A549 (cell line): ENCODE results near the gene CNBP.

Experiments
- CBX2 ChIP-seq: fragments of 200-600 bp; sonication (generic); IDR thresholded peaks from 2 replicates; pipeline ENCODE4 v1.6.1; 2016; ENCODE audit warnings: low read depth, mild to moderate bottlenecking, borderline replicate concordance
- CBX8 ChIP-seq: fragments of 200-600 bp; sonication (generic); IDR thresholded peaks from 2 replicates; pipeline ENCODE4 v1.6.1; 2016
- ESRRA ChIP-seq: fragments of 150-350 bp; IDR thresholded peaks from 2 replicates; pipeline ENCODE4 v1.6.1; 2014; ENCODE audit warnings: mild to moderate bottlenecking, low read length, borderline replicate concordance
- FOXS1 ChIP-seq: fragments of 250-450 bp; sonication (Bioruptor Pico); IDR thresholded peaks from 2 replicates; pipeline ENCODE4 v1.5.0; 2020; ENCODE audit warnings: mild to moderate bottlenecking, moderate library complexity
- MAFK ChIP-seq: fragments of 450-650 bp; IDR thresholded peaks from 2 replicates; pipeline ENCODE4 v1.6.1; 2014; ENCODE audit not compliant: partially characterized antibody
- POLR2A ChIP-seq: IDR thresholded peaks from 2 replicates; pipeline ENCODE4 v1.6.1; 2012; ENCODE audit warnings: mild to moderate bottlenecking, low read length
- RAD21 ChIP-seq, 2 experiments: fragments of >200 bp in 1 of 2; sonication (Bioruptor Twin) in 1 of 2; formaldehyde crosslinking in 1 of 2; IDR thresholded peaks in 1 of 2; conservative IDR thresholded peaks in 1 of 2; 2 replicates in 1 of 2; 3 replicates in 1 of 2; pipeline ENCODE4 v1.6.1; 2012 to 2018; ENCODE audit warnings: inconsistent platforms in 1 of 2
- RNF2 ChIP-seq: fragments of 200-600 bp; sonication (generic); IDR thresholded peaks from 2 replicates; pipeline ENCODE4 v1.6.1; 2016; ENCODE audit warnings: low read depth, mild to moderate bottlenecking, antibody characterized with exemption, moderate library complexity, borderline replicate concordance
- SMC3 ChIP-seq: fragments of >200 bp; sonication (Bioruptor Twin); formaldehyde crosslinking; IDR thresholded peaks from 3 replicates; pipeline ENCODE4 v1.6.1; 2018; ENCODE audit warnings: inconsistent platforms
- ZFP36 ChIP-seq: fragments of 450-650 bp; IDR thresholded peaks from 2 replicates; pipeline ENCODE4 v1.6.1; 2014; ENCODE audit warnings: borderline replicate concordance; ENCODE audit not compliant: partially characterized antibody
- TF ChIP-seq, protein P1 (sequence below): fragments of >200 bp; sonication (Bioruptor Twin); formaldehyde crosslinking; IDR thresholded peaks from 3 replicates; pipeline ENCODE4 v1.5.1; 2016
- TF ChIP-seq, protein P2 (sequence below): IDR thresholded peaks from 2 replicates; pipeline ENCODE4 v1.6.1; 2012; ENCODE audit warnings: low read depth, borderline replicate concordance
- TF ChIP-seq, protein P3 (sequence below): fragments of 250-450 bp; sonication (Bioruptor Pico); IDR thresholded peaks from 2 replicates; pipeline ENCODE4 v1.5.0; 2021; ENCODE audit warnings: mild to moderate bottlenecking, moderate library complexity, borderline replicate concordance

GRCh38 chr3:129131465-129132088 is 52.1 kb downstream of the CNBP start:
- TF ChIP-seq, protein P1, sequence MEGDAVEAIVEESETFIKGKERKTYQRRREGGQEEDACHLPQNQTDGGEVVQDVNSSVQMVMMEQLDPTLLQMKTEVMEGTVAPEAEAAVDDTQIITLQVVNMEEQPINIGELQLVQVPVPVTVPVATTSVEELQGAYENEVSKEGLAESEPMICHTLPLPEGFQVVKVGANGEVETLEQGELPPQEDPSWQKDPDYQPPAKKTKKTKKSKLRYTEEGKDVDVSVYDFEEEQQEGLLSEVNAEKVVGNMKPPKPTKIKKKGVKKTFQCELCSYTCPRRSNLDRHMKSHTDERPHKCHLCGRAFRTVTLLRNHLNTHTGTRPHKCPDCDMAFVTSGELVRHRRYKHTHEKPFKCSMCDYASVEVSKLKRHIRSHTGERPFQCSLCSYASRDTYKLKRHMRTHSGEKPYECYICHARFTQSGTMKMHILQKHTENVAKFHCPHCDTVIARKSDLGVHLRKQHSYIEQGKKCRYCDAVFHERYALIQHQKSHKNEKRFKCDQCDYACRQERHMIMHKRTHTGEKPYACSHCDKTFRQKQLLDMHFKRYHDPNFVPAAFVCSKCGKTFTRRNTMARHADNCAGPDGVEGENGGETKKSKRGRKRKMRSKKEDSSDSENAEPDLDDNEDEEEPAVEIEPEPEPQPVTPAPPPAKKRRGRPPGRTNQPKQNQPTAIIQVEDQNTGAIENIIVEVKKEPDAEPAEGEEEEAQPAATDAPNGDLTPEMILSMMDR = no peak
- TF ChIP-seq, protein P2, sequence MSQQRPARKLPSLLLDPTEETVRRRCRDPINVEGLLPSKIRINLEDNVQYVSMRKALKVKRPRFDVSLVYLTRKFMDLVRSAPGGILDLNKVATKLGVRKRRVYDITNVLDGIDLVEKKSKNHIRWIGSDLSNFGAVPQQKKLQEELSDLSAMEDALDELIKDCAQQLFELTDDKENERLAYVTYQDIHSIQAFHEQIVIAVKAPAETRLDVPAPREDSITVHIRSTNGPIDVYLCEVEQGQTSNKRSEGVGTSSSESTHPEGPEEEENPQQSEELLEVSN = no peak
- TF ChIP-seq CBX2 = no peak
- no peak for TF ChIP-seq MAFK
- TF ChIP-seq POLR2A = no peak
- no peak for TF ChIP-seq ZFP36
- no peak for TF ChIP-seq RAD21 (conservative IDR thresholded peaks at IDR 0.05 in 1 of 2, IDR thresholded peaks at IDR 0.05 in 1 of 2)
- TF ChIP-seq CBX8 = no peak
- TF ChIP-seq ESRRA = no peak
- no peak for TF ChIP-seq RNF2
- TF ChIP-seq SMC3 = no peak
- TF ChIP-seq, protein P3, sequence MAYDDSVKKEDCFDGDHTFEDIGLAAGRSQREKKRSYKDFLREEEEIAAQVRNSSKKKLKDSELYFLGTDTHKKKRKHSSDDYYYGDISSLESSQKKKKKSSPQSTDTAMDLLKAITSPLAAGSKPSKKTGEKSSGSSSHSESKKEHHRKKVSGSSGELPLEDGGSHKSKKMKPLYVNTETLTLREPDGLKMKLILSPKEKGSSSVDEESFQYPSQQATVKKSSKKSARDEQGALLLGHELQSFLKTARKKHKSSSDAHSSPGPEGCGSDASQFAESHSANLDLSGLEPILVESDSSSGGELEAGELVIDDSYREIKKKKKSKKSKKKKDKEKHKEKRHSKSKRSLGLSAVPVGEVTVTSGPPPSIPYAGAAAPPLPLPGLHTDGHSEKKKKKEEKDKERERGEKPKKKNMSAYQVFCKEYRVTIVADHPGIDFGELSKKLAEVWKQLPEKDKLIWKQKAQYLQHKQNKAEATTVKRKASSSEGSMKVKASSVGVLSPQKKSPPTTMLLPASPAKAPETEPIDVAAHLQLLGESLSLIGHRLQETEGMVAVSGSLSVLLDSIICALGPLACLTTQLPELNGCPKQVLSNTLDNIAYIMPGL = no peak
- TF ChIP-seq FOXS1 (CRISPR knock-in tag) = no peak
